Left kidney (tissue), 2 donors: ENCODE measurements around the gene CTNND2. TPM values are rescaled to one million over a fixed set of nuclear protein-coding genes. Genes with fewer than 3 reads are reported as not detected.
A peak's percentile ranks its signal among the peaks of the same experiment; 100 is the strongest.

Experiments
- DNase-seq: peaks from one replicate; pipeline ENCODE4 v3.0.0-alpha.2; 2013
- polyA plus RNA-seq: library from polyadenylated mRNA; unstranded; fragments of 120-200 nt; gene quantifications from one replicate; pipeline ENCODE4 v1.2.1, GENCODE V29; 2013; ENCODE audit not compliant: insufficient read length

CTNND2 gene
- polyA plus RNA-seq, 1 donor: 2.8 TPM

DNA sequence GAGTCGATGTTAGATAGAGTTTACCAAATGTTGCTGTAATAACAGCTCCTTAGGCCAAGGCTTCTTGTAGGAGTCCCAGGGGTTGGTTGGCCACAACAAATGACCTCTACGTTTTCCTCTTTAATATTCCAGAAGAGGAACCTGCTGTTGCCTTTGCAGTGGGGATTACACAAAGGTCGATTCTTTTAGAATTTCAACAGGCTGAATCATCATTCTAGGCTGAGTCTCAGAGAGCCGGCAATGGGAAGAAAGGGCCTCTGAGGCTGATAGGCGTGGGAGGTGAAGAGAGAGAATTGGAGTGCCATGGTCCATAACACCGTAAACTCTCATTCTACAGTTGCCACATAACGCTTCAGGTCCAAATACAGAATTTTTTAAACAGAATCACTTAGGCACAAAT is 737.3 kb downstream of the CTNND2 start:
- DNase-seq: no peak

- DNase-seq: no peak
Observed at GRCh38 chr5:11164531-11165294, 739.5 kb downstream of the CTNND2 start.

GRCh38 chr5:11157132-11157531 is 747.1 kb downstream of the CTNND2 start:
- DNase-seq: no peak

GRCh38 chr5:11153670-11154382 is 750.4 kb downstream of the CTNND2 start:
- DNase-seq: no peak

DNA sequence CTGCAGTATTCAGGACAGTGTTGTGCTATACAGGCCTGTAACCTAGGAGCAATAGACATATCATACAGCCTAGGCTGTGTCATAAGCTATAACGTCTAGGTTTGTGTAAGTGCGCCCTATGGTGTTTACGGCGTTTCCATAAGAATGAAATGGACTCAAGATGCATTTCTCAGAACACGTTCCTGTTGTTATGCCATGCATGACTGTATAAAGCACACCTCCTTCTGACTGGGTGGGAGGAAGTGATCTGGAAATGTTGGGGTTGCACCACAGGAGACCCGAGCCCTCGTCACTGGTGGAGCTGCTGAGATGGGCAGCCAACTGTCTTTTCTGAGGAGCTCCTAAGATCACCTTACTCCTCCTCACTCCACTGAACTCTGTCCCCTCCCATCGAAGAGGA is 751.9 kb downstream of the CTNND2 start:
- DNase-seq: no peak

DNA sequence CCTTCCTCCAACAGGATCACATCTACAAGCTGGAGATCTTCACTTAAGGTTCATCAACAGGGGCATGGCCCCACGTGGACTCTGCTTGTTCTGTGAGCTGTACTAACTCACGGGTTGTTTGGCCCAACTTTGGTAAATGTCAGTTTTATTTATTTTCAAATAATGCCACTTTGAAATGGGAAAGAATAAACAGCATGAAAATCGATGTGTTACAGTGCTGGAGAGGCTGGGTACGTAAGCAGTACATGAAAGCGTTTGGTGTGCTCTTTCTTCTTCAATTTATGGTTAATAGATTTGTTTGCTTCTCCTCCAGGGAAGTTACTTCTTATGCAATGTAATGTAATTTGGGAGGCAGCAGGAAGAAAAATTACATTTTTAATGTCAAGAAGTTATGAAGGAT is 753.3 kb downstream of the CTNND2 start:
- DNase-seq: no peak

GRCh38 chr5:11148810-11149539 is 755.3 kb downstream of the CTNND2 start:
- no peak for DNase-seq

GRCh38 chr5:11146171-11146570 is 758.1 kb downstream of the CTNND2 start:
- no peak for DNase-seq

DNA sequence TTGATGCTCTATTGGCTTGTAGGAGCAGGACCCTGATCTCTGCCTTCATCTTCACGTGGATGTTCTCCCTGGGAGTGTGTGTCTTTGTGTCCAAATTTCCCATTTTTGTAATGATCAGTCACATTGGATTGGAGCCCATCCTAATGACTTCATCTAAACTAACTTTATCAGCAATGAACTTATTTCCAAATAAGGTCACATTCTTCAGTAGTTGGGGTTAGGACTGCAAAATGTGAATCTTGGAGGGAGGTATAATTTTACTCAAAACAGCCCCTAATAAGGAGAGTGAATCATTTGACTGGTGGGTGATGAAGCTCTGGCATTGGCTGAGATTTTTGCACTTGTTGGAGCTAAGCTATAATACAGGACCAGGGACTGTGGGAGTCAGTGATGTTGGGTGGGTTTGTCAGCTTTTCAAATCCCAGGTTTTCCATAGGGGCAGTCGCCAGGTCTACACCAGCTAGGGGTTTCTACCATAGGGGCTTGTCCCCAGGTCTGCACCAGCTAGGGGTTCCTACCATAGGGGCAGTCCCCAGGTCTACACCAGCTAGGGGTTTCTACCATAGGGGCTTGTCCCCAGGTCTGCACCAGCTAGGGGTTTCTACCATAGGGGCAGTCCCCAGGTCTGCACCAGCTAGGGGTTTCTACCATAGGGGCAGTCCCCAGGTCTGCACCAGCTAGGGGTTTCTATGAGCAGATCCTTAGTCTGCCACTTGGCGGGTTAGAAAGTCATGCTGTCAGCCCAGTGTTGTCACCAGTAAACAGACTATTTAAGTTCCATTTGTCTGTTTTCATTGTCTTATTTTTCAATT is 760.6 kb downstream of the CTNND2 start:
- no peak for DNase-seq

- no peak for DNase-seq
Observed at GRCh38 chr5:11139217-11139865, 764.9 kb downstream of the CTNND2 start.

GRCh38 chr5:11130131-11130530 is 774.1 kb downstream of the CTNND2 start:
- no peak for DNase-seq

GRCh38 chr5:11128021-11128420 is 776.2 kb downstream of the CTNND2 start:
- no peak for DNase-seq

DNA sequence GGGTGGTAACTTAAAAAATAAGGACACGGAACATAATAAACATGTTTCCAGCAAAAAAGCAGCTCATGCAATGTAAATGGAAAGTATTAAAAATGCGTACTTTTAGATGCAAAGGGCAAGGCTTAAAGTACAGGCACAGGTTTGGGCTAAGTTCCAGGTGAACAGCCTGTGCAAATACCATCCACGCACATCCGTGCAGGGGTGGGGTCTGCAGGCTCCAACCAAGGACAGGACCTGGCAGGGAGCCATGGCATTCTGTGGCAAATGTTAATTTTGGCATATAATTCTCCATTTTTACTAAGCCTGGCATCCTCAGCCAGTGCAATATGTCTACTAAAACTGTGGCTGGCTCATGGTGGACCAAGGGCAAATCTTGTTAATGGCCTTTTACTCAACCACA is 777.4 kb downstream of the CTNND2 start:
- no peak for DNase-seq

- no peak for DNase-seq
Observed at GRCh38 chr5:11121885-11122284, 782.4 kb downstream of the CTNND2 start.

- no peak for DNase-seq
Observed at GRCh38 chr5:11110128-11110527, 794.1 kb downstream of the CTNND2 start.

- DNase-seq: no peak
Observed at GRCh38 chr5:11105696-11106095, 798.5 kb downstream of the CTNND2 start.

DNA sequence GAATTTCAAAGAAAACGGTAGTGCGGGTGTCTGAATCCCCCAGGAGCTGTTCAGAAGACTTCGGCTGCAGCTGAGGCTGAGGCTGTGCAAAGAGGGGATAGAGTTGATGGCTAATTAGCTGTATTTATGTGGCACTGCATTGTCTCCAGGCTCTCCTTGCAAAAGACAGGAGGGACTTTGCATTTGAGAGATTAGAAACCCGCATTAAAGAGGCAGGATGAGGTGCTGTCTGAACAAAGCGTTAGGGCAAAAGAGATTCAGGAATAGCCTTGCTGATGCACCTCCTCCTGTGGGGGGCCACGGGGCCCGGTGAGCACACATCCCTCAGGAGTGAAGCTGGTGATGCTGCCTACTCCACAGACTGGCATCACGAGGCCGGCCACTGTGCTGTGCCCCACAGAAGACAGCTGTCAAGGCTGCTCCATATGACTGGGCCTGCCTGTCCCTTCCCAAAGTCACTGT is 799.6 kb downstream of the CTNND2 start:
- DNase-seq: no peak

GRCh38 chr5:11104210-11104609 is 800.0 kb downstream of the CTNND2 start:
- DNase-seq: no peak

DNA sequence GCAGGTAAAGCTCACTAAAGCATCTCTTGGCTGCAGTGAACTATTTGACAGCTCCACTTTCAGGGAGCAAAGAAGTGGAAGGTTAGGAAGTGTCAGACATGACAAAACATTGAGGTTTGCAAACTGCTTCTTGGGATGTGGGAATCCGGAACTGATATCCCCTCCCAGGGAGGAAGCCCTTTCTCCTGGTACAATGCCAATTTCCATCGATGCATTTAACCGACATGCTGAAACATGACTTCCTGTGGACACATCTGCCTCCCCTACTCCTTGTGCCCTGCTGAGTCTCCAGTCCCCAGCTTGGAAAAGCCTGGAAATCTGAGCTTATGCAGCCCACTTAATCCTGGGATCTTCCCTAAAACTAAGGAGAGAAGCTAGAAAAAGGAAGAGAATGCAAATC is 820.1 kb downstream of the CTNND2 start:
- DNase-seq: no peak

- no peak for DNase-seq
Observed at GRCh38 chr5:11082404-11082945, 821.8 kb downstream of the CTNND2 start.

- peak; percentile 6 for DNase-seq
Observed at GRCh38 chr5:11076945-11077613, 827.2 kb downstream of the CTNND2 start.
